Measurements from ENCODE around the gene STIM2.
"Not testable (repeated sequence)": the region's sequence is repeated elsewhere in the genome, so short reads cannot be mapped to it uniquely, and the experiment has no call there.

STIM2 gene

GRCh38 chr4:26867914-26868684 is 7.5 kb downstream of the STIM2 start:
- DNase-seq (ENCODE audit: low read depth) = no peak

- no peak for DNase-seq (ENCODE audit: low read depth)
These were observed 10.1 kb downstream of the STIM2 start for GRCh38 chr4:26870576-26871262.

GRCh38 chr4:26871611-26872010 is 11.0 kb downstream of the STIM2 start:
- DNase-seq (ENCODE audit: low read depth) = no peak

GRCh38 chr4:26873391-26874026 is 12.9 kb downstream of the STIM2 start:
- DNase-seq (ENCODE audit: low read depth) = peak; percentile 21

DNA sequence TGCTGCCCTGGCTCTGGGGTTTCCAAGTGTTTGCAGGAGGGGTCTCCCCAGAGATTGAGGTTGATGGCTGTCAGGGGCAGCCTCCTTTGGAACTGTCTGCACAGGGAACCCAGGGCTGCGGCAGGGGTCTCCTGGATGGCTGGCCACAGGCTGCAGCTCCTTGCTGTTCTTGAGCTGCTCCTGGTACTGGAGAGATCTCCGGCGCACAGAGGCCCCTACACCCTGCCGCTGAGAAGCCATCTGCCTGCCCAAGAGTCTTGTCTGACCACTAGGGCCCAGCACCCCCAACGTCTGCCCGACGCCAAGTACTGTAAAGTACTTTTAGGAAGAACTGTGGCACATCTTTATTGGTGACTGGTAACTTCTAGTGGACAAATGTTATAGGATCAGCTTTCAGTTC is 13.5 kb downstream of the STIM2 start:
- DNase-seq (ENCODE audit: low read depth) = no peak

DNA sequence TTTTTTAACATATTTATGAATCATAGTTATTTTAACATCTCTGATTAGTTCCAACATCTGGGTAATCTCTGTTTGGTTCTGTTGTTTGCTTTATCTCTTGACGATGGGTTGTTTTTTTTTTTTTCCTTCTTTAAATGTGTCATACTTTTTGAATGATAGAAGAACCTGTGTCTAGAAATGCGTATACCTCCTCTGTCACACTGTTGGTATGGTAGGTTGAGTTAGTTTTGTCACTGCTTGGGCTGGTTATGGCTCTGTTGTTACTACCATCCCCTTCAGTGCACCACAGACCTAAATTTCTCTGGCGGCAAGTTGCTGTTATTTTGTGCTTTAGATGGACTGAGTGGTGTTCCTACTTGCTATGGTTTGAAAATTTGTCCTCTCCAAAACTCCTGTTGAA is 16.8 kb downstream of the STIM2 start:
- no peak for DNase-seq (ENCODE audit: low read depth)

DNA sequence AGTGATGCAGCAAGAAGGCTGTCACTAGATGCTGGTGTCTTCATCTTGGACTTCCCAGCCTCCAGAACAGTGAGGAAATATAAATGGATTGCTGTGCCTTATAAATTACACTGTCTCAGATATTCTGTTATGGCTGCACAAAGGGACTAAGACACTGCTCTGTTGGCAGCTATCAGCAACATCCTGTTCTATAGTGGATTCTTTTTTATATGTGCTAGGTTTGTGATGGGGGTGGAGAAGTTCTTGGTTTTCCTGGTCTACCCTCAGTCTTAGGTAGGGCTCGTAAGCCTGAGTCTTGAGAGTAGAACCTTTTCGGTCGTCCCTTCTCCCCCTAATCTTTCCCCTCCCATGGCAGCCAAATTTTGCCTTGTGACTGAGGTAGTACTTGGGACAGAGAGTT is 17.3 kb downstream of the STIM2 start:
- DNase-seq (ENCODE audit: low read depth) = no peak

- DNase-seq (ENCODE audit: low read depth) = no peak
These were observed 18.3 kb downstream of the STIM2 start for GRCh38 chr4:26878794-26879391.

- no peak for DNase-seq (ENCODE audit: low read depth)
These were observed 19.2 kb downstream of the STIM2 start for GRCh38 chr4:26879805-26880204.

DNA sequence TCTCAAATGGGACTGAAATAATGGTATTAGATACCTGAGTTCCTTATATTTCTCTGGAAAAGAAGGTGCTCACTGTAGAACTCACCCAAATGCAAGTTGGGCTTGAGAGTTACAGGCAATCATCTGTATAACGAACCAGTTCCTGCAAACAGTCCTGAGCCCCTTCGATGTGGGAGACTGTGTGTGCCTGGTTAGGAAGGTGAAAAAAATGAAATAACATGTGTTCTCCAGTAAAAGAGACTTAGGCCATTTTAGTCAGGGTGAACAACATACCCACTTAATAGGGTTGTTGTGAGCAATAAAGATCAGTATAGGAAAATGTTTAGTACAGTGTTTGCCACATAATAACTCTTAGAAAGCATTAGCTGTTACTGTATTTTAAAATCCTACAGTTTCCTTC is 23.4 kb downstream of the STIM2 start:
- DNase-seq (ENCODE audit: low read depth) = no peak

DNA sequence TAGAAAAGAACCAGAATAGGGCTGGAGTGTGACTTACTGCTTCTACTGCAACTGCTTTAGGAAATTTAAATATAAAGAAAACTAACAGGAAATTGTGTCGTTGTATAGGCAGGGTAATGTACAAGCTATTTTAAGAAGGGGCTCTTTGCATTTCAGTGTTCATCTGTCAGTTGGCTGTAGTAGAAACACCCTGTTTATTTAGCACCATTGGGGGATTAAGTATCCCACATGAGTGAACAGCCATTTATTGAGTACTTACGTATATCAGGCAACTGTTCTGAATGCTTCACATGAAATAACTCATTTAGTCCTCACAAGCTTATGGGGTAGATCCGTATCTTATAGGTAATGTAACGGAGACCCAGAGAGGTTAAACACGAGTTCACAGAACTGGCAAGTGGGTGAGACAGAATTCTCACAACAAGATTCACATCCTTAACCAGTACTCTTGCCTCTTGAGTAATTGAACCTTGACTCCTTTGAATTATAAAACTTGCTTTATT is 23.9 kb downstream of the STIM2 start:
- DNase-seq (ENCODE audit: low read depth) = no peak

- peak; percentile 16 for DNase-seq (ENCODE audit: low read depth)
These were observed 25.3 kb downstream of the STIM2 start for GRCh38 chr4:26885912-26886274.

GRCh38 chr4:26887143-26887542 is 26.5 kb downstream of the STIM2 start:
- DNase-seq (ENCODE audit: low read depth) = no peak

DNA sequence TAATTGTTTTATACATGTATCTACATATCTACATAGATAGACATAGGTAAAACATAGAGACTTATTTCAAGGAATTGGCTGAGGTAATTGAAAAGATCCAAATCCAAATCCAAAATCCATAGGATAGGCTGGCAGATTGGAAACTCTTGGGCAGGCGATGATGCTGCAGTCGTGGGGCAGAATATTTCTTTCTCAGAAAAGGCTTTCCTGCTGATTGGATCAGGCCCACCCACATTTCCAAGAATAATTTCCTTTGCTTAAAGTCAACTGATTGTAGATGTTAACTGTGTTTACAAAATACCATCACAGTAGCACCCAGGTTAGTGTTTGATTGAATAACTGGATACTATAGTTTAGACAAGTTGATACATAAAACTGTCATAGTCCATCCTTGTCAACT is 27.2 kb downstream of the STIM2 start:
- no peak for DNase-seq (ENCODE audit: low read depth)

DNA sequence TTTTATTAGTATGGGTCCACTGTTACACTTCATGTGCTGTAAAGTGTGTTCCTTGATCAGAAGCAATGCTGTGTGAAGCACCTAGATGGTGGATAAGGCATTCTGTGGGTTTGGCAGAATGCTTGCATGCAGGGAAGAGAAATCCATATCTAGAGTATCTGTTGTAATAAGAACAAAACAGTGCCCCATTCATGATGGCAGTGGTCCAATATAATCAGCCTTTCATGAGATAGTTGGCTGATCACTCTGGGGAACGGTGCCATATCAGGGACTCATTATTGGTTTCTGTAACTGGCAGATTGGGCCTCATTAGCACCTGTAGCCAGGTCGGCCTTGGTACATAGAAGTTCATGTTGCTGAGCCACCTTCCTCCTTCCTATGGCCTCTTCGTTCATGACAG is 28.7 kb downstream of the STIM2 start:
- no peak for DNase-seq (ENCODE audit: low read depth)

- no peak for DNase-seq (ENCODE audit: low read depth)
These were observed 30.4 kb downstream of the STIM2 start for GRCh38 chr4:26891054-26891453.

DNA sequence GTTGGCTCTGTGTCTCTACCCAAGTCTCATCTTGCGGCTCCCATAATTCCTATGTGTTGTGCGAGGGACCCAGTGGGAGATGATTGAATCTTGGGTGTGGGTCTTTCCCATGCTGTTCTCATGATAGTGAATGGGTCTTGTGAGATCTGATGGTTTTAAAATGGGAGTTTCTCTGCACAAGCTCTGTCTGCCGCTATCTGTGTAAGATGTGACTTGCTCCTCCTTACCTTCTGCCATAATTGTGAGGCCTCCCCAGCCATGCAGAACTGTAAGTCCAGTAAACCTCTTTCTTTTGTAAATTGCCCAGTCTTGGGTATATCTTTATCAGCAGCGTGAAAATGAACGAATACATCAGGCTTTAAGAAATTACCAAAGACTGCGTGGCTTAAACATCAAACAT is 31.2 kb downstream of the STIM2 start:
- no peak for DNase-seq (ENCODE audit: low read depth)

DNA sequence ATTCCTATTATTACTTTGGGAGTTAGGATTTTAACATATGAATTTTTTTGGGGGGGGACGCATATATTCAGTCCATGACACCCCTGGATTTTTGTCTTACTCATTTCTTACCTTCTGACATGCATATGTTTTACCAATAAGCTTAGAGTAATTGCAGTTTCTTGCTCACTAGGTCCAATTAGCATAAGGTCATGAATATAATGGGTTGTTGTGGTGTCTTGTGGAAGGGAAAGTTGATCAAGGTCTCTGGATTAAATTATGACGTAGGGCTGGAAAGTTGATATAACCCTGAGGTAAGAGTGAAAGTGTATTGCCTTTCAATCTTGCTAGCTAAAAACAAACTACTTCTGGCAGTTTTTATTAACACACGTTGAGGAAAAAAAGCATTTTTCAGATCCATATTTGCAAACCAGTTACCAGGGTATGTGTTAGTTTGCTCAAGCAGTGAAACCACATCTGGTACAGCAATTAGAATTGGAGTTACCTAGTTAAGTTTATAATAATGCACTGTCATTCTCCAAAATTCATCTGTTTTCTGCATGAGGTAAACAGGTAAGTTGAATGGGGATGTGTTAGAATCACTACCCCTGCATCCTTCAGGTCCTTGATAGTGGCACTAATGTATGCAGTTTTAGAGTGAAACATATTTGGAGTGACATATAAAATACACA is 32.0 kb downstream of the STIM2 start:
- no peak for DNase-seq (ENCODE audit: low read depth)

- DNase-seq (ENCODE audit: low read depth) = no peak
These were observed 32.9 kb downstream of the STIM2 start for GRCh38 chr4:26893491-26893890.

DNA sequence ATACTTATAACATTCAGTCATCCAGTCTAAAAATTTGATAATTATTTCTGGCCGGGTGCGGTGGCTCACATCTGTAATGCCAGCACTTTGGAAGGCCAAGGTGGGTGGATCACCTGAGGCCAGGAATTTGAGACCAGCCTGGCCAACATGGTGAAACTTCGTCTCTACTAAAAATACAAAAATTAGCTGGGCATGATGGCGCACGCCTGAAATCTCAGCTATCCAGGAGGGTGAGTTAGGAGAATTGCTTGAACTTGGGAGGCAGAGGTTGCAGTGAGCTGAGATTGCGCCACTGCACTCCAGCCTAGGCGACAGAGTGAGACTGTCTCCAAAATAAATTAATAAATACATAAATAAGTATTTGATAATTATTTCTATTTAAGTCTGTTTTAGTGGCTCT is 34.2 kb downstream of the STIM2 start:
- DNase-seq (ENCODE audit: low read depth) = not testable (repeated sequence)

DNA sequence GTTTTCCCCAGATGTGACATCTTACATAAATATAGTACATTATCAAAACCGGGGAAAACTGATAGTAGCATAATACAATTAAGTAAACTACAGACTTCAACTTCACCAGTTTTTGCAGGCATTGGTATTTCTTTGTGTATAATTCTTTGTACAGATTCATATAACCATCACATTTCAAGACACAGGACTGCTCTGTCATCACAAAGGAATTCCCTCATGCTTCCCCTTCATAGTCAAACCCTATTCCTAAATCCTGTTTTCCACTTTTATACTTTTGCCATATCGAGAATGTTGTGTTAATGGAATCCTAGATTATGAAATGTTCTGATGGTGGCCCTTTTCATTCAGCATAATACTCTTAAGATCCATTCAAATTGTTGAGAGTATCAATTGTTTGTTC is 36.0 kb downstream of the STIM2 start:
- DNase-seq (ENCODE audit: low read depth) = no peak

GRCh38 chr4:26899991-26900390 is 39.4 kb downstream of the STIM2 start:
- DNase-seq (ENCODE audit: low read depth) = no peak
